Fibroblast of lung (primary cell): ENCODE results near the gene SSBP1. TPM values are rescaled to one million over a fixed set of nuclear protein-coding genes. Genes with fewer than 3 reads are reported as not detected.
A peak's percentile ranks its signal among the peaks of the same experiment; 100 is the strongest.
"Not testable (repeated sequence)": the region's sequence is repeated elsewhere in the genome, so short reads cannot be mapped to it uniquely, and the experiment has no call there.

Experiments used
- DNase-seq, 2 donors: peaks; one replicate each; pipeline versions ENCODE4 v3.0.0 to v3.0.0-alpha.2; 2010; ENCODE audit warnings: low read depth in 2 of 2
- H2AFZ ChIP-seq: 2 replicates; pipeline ENCODE4 v1.5.1; 2012; ENCODE audit warnings: low read length, control low read depth, inconsistent platforms
- H3K27ac ChIP-seq: 2 replicates; pipeline ENCODE4 v1.5.1; 2011; ENCODE audit warnings: low read length, control low read depth; ENCODE audit not compliant: insufficient read depth
- H3K27me3 ChIP-seq: 2 replicates; pipeline ENCODE4 v1.5.1; 2011; ENCODE audit warnings: mild to moderate bottlenecking, low read length; ENCODE audit not compliant: control insufficient read depth, insufficient read depth
- H3K36me3 ChIP-seq: 2 replicates; pipeline ENCODE4 v1.5.1; 2011; ENCODE audit warnings: low read length; ENCODE audit not compliant: control insufficient read depth, insufficient read depth
- H3K4me1 ChIP-seq: 2 replicates; pipeline ENCODE4 v1.5.1; 2011; ENCODE audit warnings: low read length; ENCODE audit not compliant: control insufficient read depth, insufficient read depth; ENCODE audit errors: extremely low read depth
- H3K4me2 ChIP-seq: 2 replicates; pipeline ENCODE4 v1.5.1; 2011; ENCODE audit warnings: low read length, control low read depth; ENCODE audit not compliant: insufficient read depth; ENCODE audit errors: extremely low read depth
- H3K4me3 ChIP-seq, 4 experiments: fragments of 200-600 bp in 1 of 4; sonication (generic) in 1 of 4; replicated peaks in 1 of 4; 2 replicates each; pipeline ENCODE4 v1.5.1; 2011 to 2016; ENCODE audit warnings: low read length in 4 of 4, low read depth in 3 of 4, mild to moderate bottlenecking in 3 of 4, control low read depth in 2 of 4, inconsistent platforms in 1 of 4, mixed read lengths in 1 of 4; ENCODE audit not compliant: insufficient read depth in 1 of 4; ENCODE audit errors: control extremely low read depth in 1 of 4
- H3K79me2 ChIP-seq: 2 replicates; pipeline ENCODE4 v1.5.1; 2012; ENCODE audit warnings: mild to moderate bottlenecking, low read length, inconsistent platforms; ENCODE audit not compliant: control insufficient read depth, insufficient read depth
- H3K9ac ChIP-seq: 2 replicates; pipeline ENCODE4 v1.5.1; 2011; ENCODE audit warnings: mild to moderate bottlenecking, low read length, control low read depth; ENCODE audit not compliant: insufficient read depth
- H3K9me3 ChIP-seq: 2 replicates; pipeline ENCODE4 v1.5.1; 2012; ENCODE audit warnings: low read depth, low read length; ENCODE audit not compliant: control insufficient read depth, insufficient read depth
- H4K20me1 ChIP-seq: 2 replicates; pipeline ENCODE4 v1.5.1; 2011; ENCODE audit warnings: low read length; ENCODE audit not compliant: control insufficient read depth, insufficient read depth; ENCODE audit errors: extremely low read depth
- CTCF ChIP-seq, 2 donors: IDR thresholded peaks in 1 of 2; conservative IDR thresholded peaks in 1 of 2; 1 replicate in 1 of 2; 2 replicates in 1 of 2; pipeline ENCODE4 v1.5.1; 2011 to 2012; ENCODE audit warnings: low read length in 2 of 2, control low read depth in 1 of 2, inconsistent platforms in 1 of 2, low read depth in 1 of 2, mild to moderate bottlenecking in 1 of 2
- EZH2 ChIP-seq: IDR thresholded peaks from 2 replicates; pipeline ENCODE4 v1.5.1; 2012; ENCODE audit warnings: low read length, control low read depth, mild to moderate bottlenecking; ENCODE audit errors: missing control alignments
- polyA minus RNA-seq: library from RNA; depleted of rRNA, polyadenylated mRNA; stranded (reverse); fragments of >200 nt; gene quantifications from 2 replicates; pipeline ENCODE4 v1.2.3, GENCODE V29; 2011; ENCODE audit warnings: low replicate concordance
- polyA plus RNA-seq, 2 donors: library from polyadenylated mRNA; depleted of rRNA in 1 of 2; stranded (reverse) in 1 of 2; unstranded in 1 of 2; fragments of >200 nt; gene quantifications; 2 replicates each; pipeline ENCODE4 v1.2.1, GENCODE V29; 2011 to 2012; ENCODE audit warnings: missing spikeins in 1 of 2
- total RNA-seq: library from RNA; depleted of rRNA; stranded (reverse); fragments of >200 nt; gene quantifications from 2 replicates; pipeline ENCODE4 v1.2.1, GENCODE V29; 2014

The SSBP1 gene
- total RNA-seq (119 and 131 TPM in 2 replicates), polyA plus RNA-seq (209 and 212 TPM in 2 replicates), polyA minus RNA-seq (13.6 and 13.9 TPM in 2 replicates)
- polyA plus RNA-seq (2012) = 281 and 287 TPM in 2 replicates

- Histone ChIP-seq H3K79me2 (peaks cover 30% of the 10 kb centered on the region), H3K27me3 (no peaks in the 10 kb centered on the region), H2AFZ (peak within 1 kb of the TSS; percentile 99), H3K27ac (peak within 1 kb of the TSS; percentile 88), H3K9ac (peak within 1 kb of the TSS; percentile 67), H3K4me2 (peak within 1 kb of the TSS; percentile 90), H3K4me1 (no peaks in the 10 kb centered on the region), H3K36me3 (peaks cover 3% of the 10 kb centered on the region), H3K4me3 (peak within 1 kb of the TSS; percentile 71 to 95 (median 82)), H4K20me1 (no peaks in the 10 kb centered on the region), H3K9me3 (no peaks in the 10 kb centered on the region)
- TF ChIP-seq EZH2 = no peak
- peak; percentile 81 to 88 for TF ChIP-seq CTCF (conservative IDR thresholded peaks at IDR 0.05 in 1 of 2, IDR thresholded peaks at IDR 0.05 in 1 of 2; ENCODE audit: low read depth in 1 of 2, low read length in 2 of 2)
- DNase-seq = peak; percentile 96 to 98
Observed at GRCh38 chr7:141737836-141738591, at the start of gene SSBP1. TSS of gene SSBP1 (plus strand) at chr7:141738358. CDS start at chr7:141739167, 809 bp downstream.

GRCh38 chr7:141689072-141689825 lies 48.9 kb upstream of the SSBP1 start:
- H2AFZ ChIP-seq = not testable (repeated sequence)

GRCh38 chr7:141691540-141691939 lies 46.6 kb upstream of the SSBP1 start:
- DNase-seq = no peak
- H4K20me1 ChIP-seq = no peaks in the 10 kb centered on the region

More at GRCh38 chr7:141689072-141689825, 48.9 kb upstream of the SSBP1 start:
- not testable (repeated sequence) for H3K4me3 ChIP-seq, H3K79me2 ChIP-seq, H3K9me3 ChIP-seq, H3K27me3 ChIP-seq, H4K20me1 ChIP-seq, DNase-seq, H3K27ac ChIP-seq, H3K36me3 ChIP-seq, H3K4me1 ChIP-seq, H3K4me2 ChIP-seq, H3K9ac ChIP-seq

More at GRCh38 chr7:141691540-141691939, 46.6 kb upstream of the SSBP1 start:
- no peak overlapping the region for H3K4me2 ChIP-seq
- TF ChIP-seq CTCF (conservative IDR thresholded peaks at IDR 0.05 in 1 of 2, IDR thresholded peaks at IDR 0.05 in 1 of 2; ENCODE audit: low read depth in 1 of 2, low read length in 2 of 2) (no peak), EZH2 (no peak)
- H2AFZ ChIP-seq = no peak overlapping the region
- H3K4me3 ChIP-seq = no peak overlapping the region
- no peaks in the 10 kb centered on the region for H3K79me2 ChIP-seq
- H3K9ac ChIP-seq = no peak overlapping the region
- H3K27ac ChIP-seq = no peak overlapping the region
- H3K9me3 ChIP-seq = no peaks in the 10 kb centered on the region
- H3K4me1 ChIP-seq = no peaks in the 10 kb centered on the region
- H3K27me3 ChIP-seq = no peaks in the 10 kb centered on the region
- H3K36me3 ChIP-seq = no peaks in the 10 kb centered on the region
